Neuronal stem cell (in vitro differentiated cells): ENCODE measurements around the gene ATF6B.

Experiments
- DNase-seq: peaks from one replicate; pipeline ENCODE4 v3.0.0-alpha.2; 2013; ENCODE audit warnings: low spot score
- H2AFZ ChIP-seq: one replicate; pipeline ENCODE4 v1.6.1; 2013; ENCODE audit warnings: mild to moderate bottlenecking, low read length, inconsistent platforms
- H2AK5ac ChIP-seq: 2 replicates; pipeline ENCODE4 v1.6.1; 2013; ENCODE audit warnings: low read depth, mild to moderate bottlenecking, inconsistent platforms, low read length, moderate library complexity, mixed read lengths
- H2BK120ac ChIP-seq: 2 replicates; pipeline ENCODE4 v1.6.1; 2013; ENCODE audit warnings: low read depth, mild to moderate bottlenecking, inconsistent platforms, low read length, moderate library complexity, mixed read lengths
- H2BK12ac ChIP-seq: one replicate; pipeline ENCODE4 v1.6.1; 2013; ENCODE audit warnings: low read length, inconsistent platforms
- H2BK15ac ChIP-seq: 2 replicates; pipeline ENCODE4 v1.6.1; 2013; ENCODE audit warnings: mild to moderate bottlenecking, low read length, inconsistent platforms, mixed read lengths
- H2BK5ac ChIP-seq: one replicate; pipeline ENCODE4 v1.6.1; 2013; ENCODE audit warnings: inconsistent platforms, mild to moderate bottlenecking, low read length, moderate library complexity
- H3K14ac ChIP-seq: one replicate; pipeline ENCODE4 v1.6.1; 2013; ENCODE audit warnings: low read length, inconsistent platforms
- H3K18ac ChIP-seq: 2 replicates; pipeline ENCODE4 v1.6.1; 2013; ENCODE audit warnings: low read length, inconsistent platforms
- H3K23ac ChIP-seq: 2 replicates; pipeline ENCODE4 v1.6.1; 2013; ENCODE audit warnings: low read depth, mild to moderate bottlenecking, mixed read lengths, low read length, inconsistent platforms; ENCODE audit not compliant: poor library complexity
- H3K27ac ChIP-seq: replicated peaks from 3 replicates; pipeline ENCODE4 v1.5.1; 2013; ENCODE audit warnings: low read length, inconsistent platforms
- H3K27me3 ChIP-seq, 3 experiments: 2 replicates each; pipeline ENCODE4 v1.6.1; 2013; ENCODE audit warnings: low read length in 3 of 3, mild to moderate bottlenecking in 2 of 3, inconsistent platforms in 1 of 3, low read depth in 1 of 3, mixed read lengths in 1 of 3, moderate library complexity in 1 of 3; ENCODE audit not compliant: control insufficient read depth in 3 of 3, insufficient read depth in 3 of 3
- H3K36me3 ChIP-seq, 2 donors: replicated peaks in 1 of 2; 2 replicates each; pipeline ENCODE4 v1.6.1; 2013; ENCODE audit warnings: low read length in 2 of 2; ENCODE audit not compliant: control insufficient read depth in 2 of 2, insufficient read depth in 2 of 2
- H3K4ac ChIP-seq: 2 replicates; pipeline ENCODE4 v1.6.1; 2013; ENCODE audit warnings: inconsistent platforms, mild to moderate bottlenecking, low read length, moderate library complexity
- H3K4me1 ChIP-seq, 2 donors: 1 replicate in 1 of 2; 2 replicates in 1 of 2; pipeline ENCODE4 v1.6.1; 2013; ENCODE audit warnings: low read length in 2 of 2, low read depth in 1 of 2; ENCODE audit not compliant: control insufficient read depth in 2 of 2, insufficient read depth in 1 of 2
- H3K4me2 ChIP-seq: one replicate; pipeline ENCODE4 v1.6.1; 2013; ENCODE audit warnings: mild to moderate bottlenecking, low read length, inconsistent platforms; ENCODE audit not compliant: insufficient read depth, poor library complexity, severe bottlenecking
- H3K4me3 ChIP-seq, 2 donors: 2 replicates each; pipeline ENCODE4 v1.5.1; 2013; ENCODE audit warnings: low read length in 2 of 2, mild to moderate bottlenecking in 2 of 2, inconsistent platforms in 1 of 2, moderate library complexity in 1 of 2
- H3K79me1 ChIP-seq: one replicate; pipeline ENCODE4 v1.6.1; 2013; ENCODE audit warnings: low read depth, mild to moderate bottlenecking, inconsistent platforms, low read length, moderate library complexity
- H3K9ac ChIP-seq: one replicate; pipeline ENCODE4 v1.6.1; 2013; ENCODE audit warnings: mild to moderate bottlenecking, low read depth, low read length, inconsistent platforms; ENCODE audit not compliant: poor library complexity
- H3K9me3 ChIP-seq, 2 donors: replicated peaks in 1 of 2; 2 replicates each; pipeline versions ENCODE3 to v1.6.1; 2013; ENCODE audit warnings: low read length in 2 of 2, mild to moderate bottlenecking in 2 of 2, inconsistent platforms in 1 of 2, low read depth in 1 of 2, mixed read lengths in 1 of 2, moderate library complexity in 1 of 2; ENCODE audit not compliant: control insufficient read depth in 2 of 2, insufficient read depth in 1 of 2
- H4K8ac ChIP-seq: one replicate; pipeline ENCODE4 v1.6.1; 2013; ENCODE audit warnings: low read depth, mild to moderate bottlenecking, inconsistent platforms, low read length, moderate library complexity
- H4K91ac ChIP-seq: one replicate; pipeline ENCODE4 v1.6.1; 2013; ENCODE audit warnings: low read length, low read depth, mild to moderate bottlenecking, inconsistent platforms; ENCODE audit not compliant: poor library complexity
- WGBS, 2 donors: extraction: QIAGEN DNeasy Blood & Tissue Kit; methylation state at CpG; one replicate each; pipeline ENCODE4 v1.1.7; 2013; ENCODE audit warnings: missing lambda C conversion rate in 2 of 2, mixed read lengths in 1 of 2; ENCODE audit not compliant: insufficient read length in 2 of 2, insufficient replicate concordance in 1 of 2; ENCODE audit errors: extremely low coverage in 2 of 2; 5-methylcytosine and 5-hydroxymethylcytosine counted together

The ATF6B gene

GRCh38 chr6:32175711-32176475, 47.8 kb upstream of the ATF6B start, which contains the start of gene AGPAT1:
Gene AGPAT1 (minus strand): TSS chr6:32176084. CDS start chr6:32171496, 4,588 bp downstream.
- peak; percentile 96 for DNase-seq
- H4K91ac ChIP-seq, result no peak within 1 kb of the TSS
- H3K27me3 ChIP-seq, result no peaks in the 10 kb centered on the region
- H3K9ac ChIP-seq, result peak within 1 kb of the TSS; percentile 99
- peaks cover 3% of the 10 kb centered on the region for H3K79me1 ChIP-seq
- peak within 1 kb of the TSS; percentile 50 for H3K23ac ChIP-seq
- H2BK15ac ChIP-seq, result no peak within 1 kb of the TSS
- H2BK5ac ChIP-seq, result peak within 1 kb of the TSS; percentile 67
- WGBS, 2 donors, result no CpG with 5 or more reads among the region's 27 CpGs
- no peak within 1 kb of the TSS for H3K4ac ChIP-seq
- H2BK12ac ChIP-seq, result peak within 1 kb of the TSS; percentile 88
- H3K36me3 ChIP-seq, result peaks cover 9 to 34% of the 10 kb centered on the region in 2 donors
- no peak within 1 kb of the TSS for H2BK120ac ChIP-seq
- peak within 1 kb of the TSS; percentile 76 for H3K14ac ChIP-seq
- H3K4me2 ChIP-seq, result peak within 1 kb of the TSS; percentile 68
- peak within 1 kb of the TSS; percentile 97 for H3K18ac ChIP-seq
- H4K8ac ChIP-seq, result no peak within 1 kb of the TSS
- no peaks in the 10 kb centered on the region for H3K9me3 ChIP-seq
- peak within 1 kb of the TSS; percentile 47 for H2AK5ac ChIP-seq
- H3K27ac ChIP-seq, result peak within 1 kb of the TSS; percentile 99
- peak within 1 kb of the TSS; percentile 74 for H2AFZ ChIP-seq
- peak within 1 kb of the TSS; percentile 72 to 94 for H3K4me3 ChIP-seq
- H3K4me1 ChIP-seq, result peaks cover 9 to 16% of the 10 kb centered on the region in 2 donors

- no CpG with 5 or more reads among the region's 2 CpGs for WGBS, 2 donors
- Histone ChIP-seq H2BK5ac (peak overlapping the region; percentile 67), H3K14ac (no peak overlapping the region), H3K4ac (no peak overlapping the region), H2AK5ac (peak overlapping the region; percentile 47), H3K4me2 (peak overlapping the region; percentile 67), H2AFZ (peak overlapping the region; percentile 74), H2BK12ac (no peak overlapping the region), H3K9ac (peak overlapping the region; percentile 99), H3K27me3 (no peaks in the 10 kb centered on the region), H3K79me1 (peaks cover 3% of the 10 kb centered on the region), H4K91ac (no peak overlapping the region), H2BK15ac (no peak overlapping the region), H3K36me3 (peaks cover 12 to 35% of the 10 kb centered on the region in 2 donors), H3K18ac (peak overlapping the region; percentile 97), H3K9me3 (no peaks in the 10 kb centered on the region), H3K27ac (no peak overlapping the region), H3K4me3 (peak overlapping the region; percentile 72 to 94), H3K23ac (peak overlapping the region; percentile 50), H3K4me1 (peaks cover 9 to 16% of the 10 kb centered on the region in 2 donors), H2BK120ac (no peak overlapping the region), H4K8ac (no peak overlapping the region)
- no peak for DNase-seq
These were observed 47.3 kb upstream of the ATF6B start for GRCh38 chr6:32175322-32175710.

- Histone ChIP-seq H2BK12ac (no peak overlapping the region), H3K14ac (no peak overlapping the region), H3K18ac (no peak overlapping the region), H2AK5ac (no peak overlapping the region), H3K27ac (no peak overlapping the region), H4K91ac (no peak overlapping the region), H3K23ac (no peak overlapping the region), H2BK15ac (no peak overlapping the region), H3K79me1 (peaks cover 7% of the 10 kb centered on the region), H3K4ac (no peak overlapping the region), H3K4me1 (peaks cover 9 to 16% of the 10 kb centered on the region in 2 donors), H3K9ac (no peak overlapping the region), H3K36me3 (peaks cover 20 to 38% of the 10 kb centered on the region in 2 donors), H2BK5ac (no peak overlapping the region), H3K4me2 (no peak overlapping the region), H3K4me3 (peak overlapping the region in 1 of 2 donors; percentile 72), H2BK120ac (no peak overlapping the region), H2AFZ (no peak overlapping the region), H4K8ac (no peak overlapping the region), H3K9me3 (no peaks in the 10 kb centered on the region), H3K27me3 (no peaks in the 10 kb centered on the region)
- DNase-seq, result no peak
- no CpG with 5 or more reads among the region's 1 CpG for WGBS, 2 donors
These were observed 46.4 kb upstream of the ATF6B start for GRCh38 chr6:32174416-32174815.

GRCh38 chr6:32173051-32173727, 45.1 kb upstream of the ATF6B start:
- H3K23ac ChIP-seq, result no peak overlapping the region
- H3K79me1 ChIP-seq, result peaks cover 9% of the 10 kb centered on the region
- no CpG with 5 or more reads among the region's 4 CpGs for WGBS, 2 donors
- no peak overlapping the region for H3K9ac ChIP-seq
- no peak overlapping the region for H2BK12ac ChIP-seq
- no peak overlapping the region for H3K4ac ChIP-seq
- no peak overlapping the region for H2AFZ ChIP-seq
- peaks cover 7 to 20% of the 10 kb centered on the region in 2 donors for H3K4me1 ChIP-seq
- H3K4me3 ChIP-seq, result no peak overlapping the region
- H2BK5ac ChIP-seq, result no peak overlapping the region
- no peak overlapping the region for H4K91ac ChIP-seq
- peaks cover 29 to 50% of the 10 kb centered on the region in 2 donors for H3K36me3 ChIP-seq
- no peak overlapping the region for H4K8ac ChIP-seq
- H3K9me3 ChIP-seq, result no peaks in the 10 kb centered on the region
- H3K4me2 ChIP-seq, result no peak overlapping the region
- no peak overlapping the region for H2BK120ac ChIP-seq
- DNase-seq, result no peak
- no peak overlapping the region for H2AK5ac ChIP-seq
- H2BK15ac ChIP-seq, result no peak overlapping the region
- H3K18ac ChIP-seq, result no peak overlapping the region
- H3K14ac ChIP-seq, result no peak overlapping the region
- H3K27ac ChIP-seq, result no peak overlapping the region
- no peaks in the 10 kb centered on the region for H3K27me3 ChIP-seq
